Keratinocyte (primary cell): ENCODE data around the gene FBLIM1.

Experiments used
- EZH2 ChIP-seq: IDR thresholded peaks from one replicate; pipeline ENCODE4 v1.6.1; 2012; ENCODE audit warnings: inconsistent platforms, mild to moderate bottlenecking, low read length, moderate library complexity
- TF ChIP-seq, protein P1 (sequence below), 3 experiments: IDR thresholded peaks in 1 of 3; conservative IDR thresholded peaks in 1 of 3; optimal IDR thresholded peaks in 1 of 3; 2 replicates in 2 of 3; 3 replicates in 1 of 3; pipeline versions ENCODE3 to v1.5.1; 2011; ENCODE audit warnings: low read length in 3 of 3, mild to moderate bottlenecking in 3 of 3, moderate library complexity in 2 of 3, control low read depth in 1 of 3, inconsistent platforms in 1 of 3; ENCODE audit not compliant: insufficient read depth in 2 of 3; ENCODE audit errors: extremely low read depth in 1 of 3

DNA sequence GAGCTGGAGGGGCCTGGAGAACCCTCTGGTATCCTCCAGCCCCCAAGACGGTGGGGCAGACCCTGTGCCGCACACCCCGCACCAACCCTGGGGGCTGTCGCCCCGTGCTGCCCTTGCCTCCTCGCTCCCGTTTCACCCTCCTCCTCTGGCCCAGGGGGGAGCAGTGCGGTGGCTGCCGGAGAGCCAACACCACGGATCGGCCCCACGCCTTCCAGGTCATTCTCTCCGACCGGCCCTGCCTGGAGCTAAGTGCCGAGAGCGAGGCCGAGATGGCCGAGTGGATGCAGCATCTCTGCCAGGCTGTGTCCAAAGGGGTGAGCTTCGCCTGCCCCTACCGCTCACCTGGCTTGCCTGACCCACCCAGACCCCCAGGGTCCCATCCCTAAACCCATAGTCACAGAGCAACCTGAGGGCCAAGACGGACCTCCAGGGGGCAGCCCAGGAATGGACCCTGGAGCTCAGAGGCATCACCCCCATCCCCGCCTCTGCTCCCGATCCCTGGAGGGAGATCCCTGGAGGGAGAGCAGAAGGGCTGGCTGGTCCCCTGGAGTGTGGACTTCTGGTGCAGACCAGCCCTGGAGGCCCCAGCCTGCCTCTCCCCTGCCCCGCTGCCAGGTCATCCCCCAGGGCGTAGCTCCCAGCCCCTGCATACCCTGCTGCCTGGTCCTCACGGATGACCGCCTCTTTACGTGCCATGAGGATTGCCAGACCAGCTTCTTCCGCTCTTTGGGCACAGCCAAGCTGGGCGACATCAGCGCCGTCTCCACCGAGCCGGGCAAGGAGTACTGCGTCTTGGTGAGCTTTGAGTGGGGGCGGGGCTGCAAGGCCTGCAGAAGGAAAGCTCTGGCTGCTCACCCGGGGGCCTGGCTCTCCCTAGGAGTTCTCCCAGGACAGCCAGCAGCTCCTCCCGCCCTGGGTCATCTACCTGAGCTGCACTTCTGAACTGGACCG is 26.6 kb upstream of the FBLIM1 start:
- TF ChIP-seq, protein P1, sequence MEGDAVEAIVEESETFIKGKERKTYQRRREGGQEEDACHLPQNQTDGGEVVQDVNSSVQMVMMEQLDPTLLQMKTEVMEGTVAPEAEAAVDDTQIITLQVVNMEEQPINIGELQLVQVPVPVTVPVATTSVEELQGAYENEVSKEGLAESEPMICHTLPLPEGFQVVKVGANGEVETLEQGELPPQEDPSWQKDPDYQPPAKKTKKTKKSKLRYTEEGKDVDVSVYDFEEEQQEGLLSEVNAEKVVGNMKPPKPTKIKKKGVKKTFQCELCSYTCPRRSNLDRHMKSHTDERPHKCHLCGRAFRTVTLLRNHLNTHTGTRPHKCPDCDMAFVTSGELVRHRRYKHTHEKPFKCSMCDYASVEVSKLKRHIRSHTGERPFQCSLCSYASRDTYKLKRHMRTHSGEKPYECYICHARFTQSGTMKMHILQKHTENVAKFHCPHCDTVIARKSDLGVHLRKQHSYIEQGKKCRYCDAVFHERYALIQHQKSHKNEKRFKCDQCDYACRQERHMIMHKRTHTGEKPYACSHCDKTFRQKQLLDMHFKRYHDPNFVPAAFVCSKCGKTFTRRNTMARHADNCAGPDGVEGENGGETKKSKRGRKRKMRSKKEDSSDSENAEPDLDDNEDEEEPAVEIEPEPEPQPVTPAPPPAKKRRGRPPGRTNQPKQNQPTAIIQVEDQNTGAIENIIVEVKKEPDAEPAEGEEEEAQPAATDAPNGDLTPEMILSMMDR (optimal IDR thresholded peaks at IDR 0.05 in 1 of 3, IDR thresholded peaks at IDR 0.05 in 1 of 3, conservative IDR thresholded peaks at IDR 0.05 in 1 of 3; ENCODE audit: extremely low read depth in 1 of 3, insufficient read depth in 2 of 3, low read length in 3 of 3): no peak
- no peak for TF ChIP-seq EZH2
